ENCODE measurements around the gene FARP1. TPM values are rescaled to one million over a fixed set of nuclear protein-coding genes. Genes with fewer than 3 reads are reported as not detected.

FARP1 gene
- total and polyA plus RNA-seq, 2 experiments from 2014 or later, result 43.2 to 44.2 TPM

DNA sequence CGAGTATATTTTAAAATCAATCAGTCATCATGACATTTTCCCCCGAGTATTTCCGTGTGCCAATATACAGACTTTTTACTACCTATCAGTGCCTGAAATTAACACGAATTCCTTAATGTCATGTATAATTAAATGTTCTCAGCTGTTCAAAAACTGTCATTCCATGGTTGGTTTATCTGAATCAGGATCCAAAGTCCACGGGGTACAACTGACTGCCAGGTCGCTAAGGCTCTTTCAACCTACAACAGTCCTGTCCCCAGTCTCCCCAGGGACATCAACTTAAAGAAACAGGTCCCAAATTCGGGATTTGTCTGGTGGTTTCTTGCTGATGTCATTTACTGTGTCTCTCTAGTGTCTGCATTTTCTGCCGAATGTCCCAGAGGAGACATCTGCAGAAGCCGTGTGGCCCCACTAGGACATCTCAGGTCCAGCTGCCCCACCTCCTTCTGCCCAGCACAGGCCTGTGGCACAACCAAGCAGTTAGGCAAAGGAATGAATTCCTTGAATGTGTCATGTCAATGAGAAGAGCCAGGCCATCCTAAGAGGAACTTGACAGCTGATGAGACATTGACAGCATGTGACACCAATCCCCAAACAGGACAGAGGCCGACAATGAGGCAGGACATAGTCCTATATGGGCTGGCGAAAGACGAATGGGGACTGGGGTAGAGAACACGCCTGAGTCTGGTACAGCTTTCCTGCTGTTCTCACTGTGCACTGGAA is 324.5 kb downstream of the FARP1 start:
- H3K36me3 ChIP-seq, result peaks cover 8% of the 10 kb centered on the region

DNA sequence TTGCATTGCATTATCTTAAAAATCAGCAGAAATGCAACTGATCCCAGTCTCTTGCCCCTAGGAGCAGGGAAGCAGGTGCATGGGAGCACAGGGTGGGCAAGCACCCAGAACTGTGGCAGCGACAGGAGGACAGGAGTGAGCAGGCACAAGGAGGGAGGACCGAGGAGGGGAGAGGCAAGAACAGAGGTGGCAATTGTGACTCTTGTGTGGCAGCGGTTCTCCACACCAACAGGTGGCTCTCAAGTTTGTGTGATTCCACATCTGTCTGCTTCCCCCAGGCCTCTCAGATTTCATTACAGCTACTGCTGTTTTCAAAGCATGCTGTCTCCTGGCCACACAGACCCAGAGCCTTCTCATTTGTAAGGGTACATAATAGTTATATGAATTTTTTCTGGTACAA is 325.5 kb downstream of the FARP1 start:
- peak in 1 of 2 donors; percentile 56 for DNase-seq (ENCODE audit: low read depth in 1 of 2, low spot score in 1 of 2)
- H3K27me3 ChIP-seq, result no peaks in the 10 kb centered on the region
- H3K4me1 ChIP-seq (ENCODE audit: low read depth), result peaks cover 5% of the 10 kb centered on the region
- H3K27ac ChIP-seq, result peak overlapping the region; percentile 73
- H3K4me3 ChIP-seq, result no peak overlapping the region
- peaks cover 8% of the 10 kb centered on the region for H3K36me3 ChIP-seq
- no peak for TF ChIP-seq CTCF (IDR thresholded peaks at IDR 0.05; ENCODE audit: low read depth, low read length)
- H3K9me3 ChIP-seq (ENCODE audit: low read depth), result no peaks in the 10 kb centered on the region

More for the DNA sequence above, 324.5 kb downstream of the FARP1 start:
- Histone ChIP-seq H3K9me3 (ENCODE audit: low read depth) (no peaks in the 10 kb centered on the region), H3K27ac (peak overlapping the region; percentile 73), H3K4me3 (no peak overlapping the region), H3K4me1 (ENCODE audit: low read depth) (peaks cover 5% of the 10 kb centered on the region), H3K27me3 (no peaks in the 10 kb centered on the region)
- no peak for DNase-seq (ENCODE audit: low read depth in 1 of 2, low spot score in 1 of 2)
- TF ChIP-seq CTCF (IDR thresholded peaks at IDR 0.05; ENCODE audit: low read depth, low read length), result no peak

DNA sequence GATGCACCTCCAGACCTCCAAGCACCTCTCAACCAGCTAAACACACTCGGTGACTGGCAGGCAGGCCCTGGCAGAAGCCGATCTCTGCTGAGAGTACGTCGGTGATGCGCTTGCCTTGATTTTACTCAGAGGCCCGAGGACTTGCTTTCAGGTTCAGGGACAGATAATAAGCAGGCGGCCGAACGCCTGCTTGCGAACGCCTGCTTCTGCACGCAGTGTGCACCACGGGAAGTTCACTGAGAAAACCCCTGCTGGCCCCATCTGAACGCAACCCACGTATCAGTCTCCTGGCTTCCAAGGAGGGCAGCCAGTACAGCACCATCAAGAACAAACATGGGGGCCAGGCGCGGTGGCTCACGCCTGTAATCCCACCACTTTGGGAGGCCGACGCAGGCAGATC is 326.0 kb downstream of the FARP1 start:
- Histone ChIP-seq H3K4me3 (no peak overlapping the region), H3K9me3 (ENCODE audit: low read depth) (no peaks in the 10 kb centered on the region), H3K4me1 (ENCODE audit: low read depth) (peaks cover 5% of the 10 kb centered on the region), H3K36me3 (peaks cover 8% of the 10 kb centered on the region), H3K27ac (peak overlapping the region; percentile 73), H3K27me3 (no peaks in the 10 kb centered on the region)
- TF ChIP-seq CTCF (IDR thresholded peaks at IDR 0.05; ENCODE audit: low read depth, low read length), result no peak
- DNase-seq (ENCODE audit: low read depth in 1 of 2, low spot score in 1 of 2), result no peak

DNA sequence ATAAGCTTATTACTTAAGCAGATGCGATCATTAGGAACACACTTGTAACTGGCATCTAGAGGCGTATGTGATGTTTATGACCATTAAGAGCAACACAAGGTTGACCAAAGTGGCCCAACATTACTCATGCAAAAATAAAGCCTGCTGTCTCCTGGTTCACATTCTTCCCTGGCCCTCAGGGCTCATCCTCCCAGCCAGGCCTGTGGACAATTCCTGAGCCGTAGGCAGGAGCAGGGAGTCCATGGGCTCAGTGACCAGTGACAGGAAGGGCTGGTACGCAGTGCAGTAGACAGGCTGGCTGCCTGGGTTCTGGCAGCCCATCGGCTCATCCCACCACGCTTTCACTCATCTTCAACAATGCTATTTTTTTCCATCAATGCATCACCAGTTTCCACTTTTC is 328.0 kb downstream of the FARP1 start:
- H3K27ac ChIP-seq, result no peak overlapping the region
- no peak for DNase-seq (ENCODE audit: low read depth in 1 of 2, low spot score in 1 of 2)
- H3K4me1 ChIP-seq (ENCODE audit: low read depth), result peaks cover 14% of the 10 kb centered on the region
- no peak for TF ChIP-seq CTCF (IDR thresholded peaks at IDR 0.05; ENCODE audit: low read depth, low read length)
- H3K4me3 ChIP-seq, result no peak overlapping the region
- H3K27me3 ChIP-seq, result no peaks in the 10 kb centered on the region
- peaks cover 4% of the 10 kb centered on the region for H3K36me3 ChIP-seq
- H3K9me3 ChIP-seq (ENCODE audit: low read depth), result no peaks in the 10 kb centered on the region

DNA sequence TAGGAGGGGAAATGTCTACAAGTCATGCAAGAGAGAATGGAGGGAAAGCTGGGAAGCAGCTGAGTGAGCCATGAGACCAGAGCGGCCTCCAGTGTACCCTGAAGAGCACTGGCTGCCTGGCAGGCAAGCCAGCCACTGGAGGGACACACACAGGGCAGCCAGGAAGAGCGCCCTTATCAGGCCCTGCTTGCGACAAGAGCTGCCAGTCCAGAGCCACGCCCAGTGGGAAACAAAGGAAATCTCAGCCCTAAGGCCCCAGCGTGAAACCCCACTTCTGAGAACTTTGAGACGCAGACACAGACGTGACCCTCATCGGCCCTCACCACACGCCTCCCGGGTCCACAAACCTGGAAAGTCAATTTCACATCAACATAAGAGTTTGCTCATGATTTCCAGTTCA is 329.0 kb downstream of the FARP1 start:
- Histone ChIP-seq H3K4me1 (ENCODE audit: low read depth) (peaks cover 25% of the 10 kb centered on the region), H3K27ac (no peak overlapping the region), H3K9me3 (ENCODE audit: low read depth) (no peaks in the 10 kb centered on the region), H3K36me3 (no peaks in the 10 kb centered on the region), H3K27me3 (no peaks in the 10 kb centered on the region), H3K4me3 (no peak overlapping the region)
- TF ChIP-seq CTCF (IDR thresholded peaks at IDR 0.05; ENCODE audit: low read depth, low read length), result no peak
- no peak for DNase-seq (ENCODE audit: low read depth in 1 of 2, low spot score in 1 of 2)
